ENCODE measurements around the gene DNAJC3.

GRCh38 chr13:95814495-95814894 is 137.6 kb downstream of the DNAJC3 start:
- no peak for TF ChIP-seq REST (IDR thresholded peaks at IDR 0.05; ENCODE audit: low read depth)
- TF ChIP-seq EP300 (IDR thresholded peaks at IDR 0.05; ENCODE audit: borderline replicate concordance): no peak
- TF ChIP-seq TEAD4 (IDR thresholded peaks at IDR 0.05): no peak
- no peak for TF ChIP-seq TAF1 (IDR thresholded peaks at IDR 0.05; ENCODE audit: low read depth)
- no peak for TF ChIP-seq YY1 (IDR thresholded peaks at IDR 0.05; ENCODE audit: low read depth)
- TF ChIP-seq MAX (IDR thresholded peaks at IDR 0.05): no peak
- no peak for TF ChIP-seq NFIC (IDR thresholded peaks at IDR 0.05)
- no peak for TF ChIP-seq EGR1 (IDR thresholded peaks at IDR 0.05)
- no peak for TF ChIP-seq USF1 (IDR thresholded peaks at IDR 0.05)
- no peak for TF ChIP-seq RAD21 (IDR thresholded peaks at IDR 0.05; ENCODE audit: low read depth)
